ENCODE data around the gene C11orf16. TPM values are rescaled to one million over a fixed set of nuclear protein-coding genes. Genes with fewer than 3 reads are reported as not detected.

Gene C11orf16
- total RNA-seq, 4 donors from 2014 or later, result not detected

DNA sequence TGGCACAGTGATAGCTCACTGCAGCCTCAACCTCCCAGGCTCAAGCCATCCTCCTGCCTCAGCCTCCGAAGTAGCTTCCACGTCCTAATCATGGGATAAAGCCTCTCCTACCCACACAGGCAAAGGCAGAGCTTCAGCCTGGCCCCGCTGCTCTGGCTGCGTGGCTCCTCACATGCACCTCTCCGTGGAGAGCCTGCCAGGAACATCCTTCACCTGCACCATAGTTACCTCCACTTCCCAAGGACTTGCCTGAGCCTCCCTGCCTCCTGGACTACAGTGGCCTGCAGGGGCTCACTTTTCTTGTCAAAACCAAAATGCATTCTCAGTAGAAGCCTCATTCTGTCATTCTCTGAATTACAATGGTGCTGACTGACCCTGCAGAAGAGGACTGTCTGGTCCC is 6.5 kb downstream of the C11orf16 start:
- ATAC-seq (no peak), DNase-seq (no peak)
- no peaks in the 10 kb centered on the region for H3K4me1 ChIP-seq
- no peak for TF ChIP-seq POLR2A (IDR thresholded peaks at IDR 0.05)
- TF ChIP-seq, protein P1, sequence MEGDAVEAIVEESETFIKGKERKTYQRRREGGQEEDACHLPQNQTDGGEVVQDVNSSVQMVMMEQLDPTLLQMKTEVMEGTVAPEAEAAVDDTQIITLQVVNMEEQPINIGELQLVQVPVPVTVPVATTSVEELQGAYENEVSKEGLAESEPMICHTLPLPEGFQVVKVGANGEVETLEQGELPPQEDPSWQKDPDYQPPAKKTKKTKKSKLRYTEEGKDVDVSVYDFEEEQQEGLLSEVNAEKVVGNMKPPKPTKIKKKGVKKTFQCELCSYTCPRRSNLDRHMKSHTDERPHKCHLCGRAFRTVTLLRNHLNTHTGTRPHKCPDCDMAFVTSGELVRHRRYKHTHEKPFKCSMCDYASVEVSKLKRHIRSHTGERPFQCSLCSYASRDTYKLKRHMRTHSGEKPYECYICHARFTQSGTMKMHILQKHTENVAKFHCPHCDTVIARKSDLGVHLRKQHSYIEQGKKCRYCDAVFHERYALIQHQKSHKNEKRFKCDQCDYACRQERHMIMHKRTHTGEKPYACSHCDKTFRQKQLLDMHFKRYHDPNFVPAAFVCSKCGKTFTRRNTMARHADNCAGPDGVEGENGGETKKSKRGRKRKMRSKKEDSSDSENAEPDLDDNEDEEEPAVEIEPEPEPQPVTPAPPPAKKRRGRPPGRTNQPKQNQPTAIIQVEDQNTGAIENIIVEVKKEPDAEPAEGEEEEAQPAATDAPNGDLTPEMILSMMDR (IDR thresholded peaks at IDR 0.05 in 4 of 5, conservative IDR thresholded peaks at IDR 0.05 in 1 of 5), result no peak
- in situ Hi-C loops (cut with MboI; ENCODE audit: low sequenced_read_pairs in 4 of 4), result no loop called here
- H3K4me3 ChIP-seq, result no peak overlapping the region
- H3K36me3 ChIP-seq, result peaks cover 0 to 30% of the 10 kb centered on the region in 2 donors
- intact Hi-C loops (cut with DNase I; ENCODE audit: low total_unique reads), result no loop called here
- H3K27ac ChIP-seq, result no peak overlapping the region
- H3K9me3 ChIP-seq, result no peaks in the 10 kb centered on the region
- no peaks in the 10 kb centered on the region for H3K27me3 ChIP-seq

DNA sequence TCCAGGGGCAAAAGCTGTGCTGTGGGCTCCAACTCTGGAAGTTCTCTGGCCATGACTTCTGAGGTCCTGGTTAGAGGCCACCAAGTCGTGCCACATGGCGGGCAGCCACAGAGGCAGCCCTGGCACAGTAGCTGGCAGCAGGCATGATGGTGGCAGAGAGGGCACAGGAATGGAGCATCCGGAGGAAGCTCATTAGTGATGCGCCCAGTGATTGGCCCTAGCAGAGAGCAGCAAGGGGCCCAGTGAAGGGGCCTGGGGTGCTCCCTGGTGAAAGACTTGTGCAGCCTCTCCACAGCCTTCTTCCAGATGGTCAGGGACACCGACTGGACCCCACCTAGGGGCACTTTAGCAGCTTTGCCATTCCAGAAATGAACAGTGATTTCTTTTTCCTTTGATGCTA is 7.0 kb downstream of the C11orf16 start:
- no peak overlapping the region for H3K27ac ChIP-seq
- intact Hi-C loops (cut with DNase I; ENCODE audit: low total_unique reads), result no loop called here
- H3K36me3 ChIP-seq, result peaks cover 0 to 35% of the 10 kb centered on the region in 2 donors
- no peaks in the 10 kb centered on the region for H3K4me1 ChIP-seq
- no peaks in the 10 kb centered on the region for H3K27me3 ChIP-seq
- H3K9me3 ChIP-seq, result no peaks in the 10 kb centered on the region
- no peak for TF ChIP-seq POLR2A (IDR thresholded peaks at IDR 0.05)
- TF ChIP-seq, protein P1 (IDR thresholded peaks at IDR 0.05 in 4 of 5, conservative IDR thresholded peaks at IDR 0.05 in 1 of 5), result no peak
- DNase-seq (no peak), ATAC-seq (no peak)
- in situ Hi-C loops (cut with MboI; ENCODE audit: low sequenced_read_pairs in 4 of 4), result no loop called here
- H3K4me3 ChIP-seq, result no peak overlapping the region

DNA sequence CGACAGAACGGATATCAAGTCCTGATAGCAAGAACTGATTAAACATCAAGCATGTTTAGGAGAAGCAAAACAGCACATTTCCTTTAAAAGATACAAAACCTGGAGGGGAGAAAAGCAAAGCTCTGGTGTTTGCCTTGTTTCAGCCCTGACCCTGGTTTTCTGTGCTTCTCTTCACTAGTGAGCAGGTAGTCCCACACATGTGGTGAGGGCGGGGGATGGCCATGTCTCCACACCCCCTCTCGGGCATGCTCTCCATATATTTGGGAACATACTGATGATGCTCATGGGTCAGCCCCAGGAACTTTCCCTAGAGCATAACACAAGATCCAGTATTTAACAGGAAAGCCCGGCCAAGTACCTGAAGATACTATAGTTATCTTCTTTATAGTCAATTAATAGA is 10.1 kb downstream of the C11orf16 start:
- H3K27me3 ChIP-seq, result no peaks in the 10 kb centered on the region
- H3K4me1 ChIP-seq, result no peaks in the 10 kb centered on the region
- H3K36me3 ChIP-seq, result peaks cover 0 to 54% of the 10 kb centered on the region in 2 donors
- H3K9me3 ChIP-seq, result no peaks in the 10 kb centered on the region
- TF ChIP-seq, protein P1 (IDR thresholded peaks at IDR 0.05 in 4 of 5, conservative IDR thresholded peaks at IDR 0.05 in 1 of 5), result no peak
- no peak for TF ChIP-seq POLR2A (IDR thresholded peaks at IDR 0.05)
- no peak overlapping the region for H3K27ac ChIP-seq
- intact Hi-C loops (cut with DNase I; ENCODE audit: low total_unique reads), result no loop called here
- ATAC-seq (no peak), DNase-seq (no peak)
- in situ Hi-C loops (cut with MboI; ENCODE audit: low sequenced_read_pairs in 4 of 4), result loop anchor here in 1 of 4 donors (25.0 kb wide), 1 partner anchor 235 kb away; the partner anchor contains the start of genes RPL27A and TRIM66
- H3K4me3 ChIP-seq, result no peak overlapping the region

DNA sequence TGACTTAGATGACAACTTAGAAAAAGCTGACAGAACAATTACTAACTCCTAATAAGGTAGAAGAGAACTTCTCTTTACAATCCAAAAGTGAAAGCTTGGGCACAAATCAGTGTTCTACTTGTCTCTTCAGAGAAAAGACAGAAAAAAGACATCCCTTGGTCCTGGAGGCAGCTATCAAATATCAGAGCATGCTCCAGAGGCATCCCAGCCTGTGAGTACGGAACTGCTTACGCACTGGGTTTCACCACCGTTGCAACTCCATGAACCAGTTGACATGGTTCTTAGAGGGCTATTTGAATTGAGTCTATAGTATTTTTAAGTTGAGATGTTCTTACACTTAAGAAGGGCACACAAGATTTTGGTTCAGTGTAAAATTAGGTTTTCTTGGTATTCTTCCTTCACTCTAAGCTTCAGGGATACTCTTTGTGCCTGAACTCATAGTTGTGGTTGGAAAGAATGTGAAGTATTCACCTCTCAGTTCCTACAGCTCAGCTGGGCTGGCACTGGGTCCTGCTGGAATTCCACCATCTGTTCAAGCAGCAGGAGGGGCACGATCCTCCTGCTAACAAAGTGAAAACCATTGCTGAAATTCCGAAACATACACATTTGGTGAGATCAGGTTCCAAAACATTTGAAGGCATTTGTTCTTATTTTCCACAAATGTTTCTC is 15.5 kb downstream of the C11orf16 start:
- Histone ChIP-seq H3K4me1 (peaks cover 12 to 18% of the 10 kb centered on the region in 2 donors), H3K36me3 (peaks cover 0 to 55% of the 10 kb centered on the region in 2 donors), H3K27ac (peak overlapping the region in 3 of 4 donors; percentile 0 to 46 (median 9)), H3K4me3 (no peak overlapping the region), H3K27me3 (no peaks in the 10 kb centered on the region), H3K9me3 (no peaks in the 10 kb centered on the region)
- intact Hi-C loops (cut with DNase I; ENCODE audit: low total_unique reads), result no loop called here
- TF ChIP-seq, protein P1 (IDR thresholded peaks at IDR 0.05 in 4 of 5, conservative IDR thresholded peaks at IDR 0.05 in 1 of 5), result no peak
- TF ChIP-seq POLR2A (IDR thresholded peaks at IDR 0.05), result no peak
- in situ Hi-C loops (cut with MboI; ENCODE audit: low sequenced_read_pairs in 4 of 4), result loop anchor here in 1 of 4 donors (25.0 kb wide), 1 partner anchor 230 kb away; the partner anchor contains the start of genes RPL27A and TRIM66
- peak in 1 of 2 donors; percentile 36 for DNase-seq
- ATAC-seq, result peak in 1 of 2 donors; percentile 65
